ENCODE measurements around the gene MED15. TPM values are rescaled to one million over a fixed set of nuclear protein-coding genes. Genes with fewer than 3 reads are reported as not detected.

MED15 gene
- total RNA-seq, 1 experiment from 2014 or later: 59.3 TPM

GRCh38 chr22:20602609-20603164 lies 95.3 kb downstream of the MED15 start:
- ChIA-PET POLR2A (no interaction called here), CTCF (interaction anchor here (0.5 to 0.7 kb wide), 2 partner anchors 24 to 184 kb away, joined by 4 to 5 read pairs; no protein-coding TSS in a partner anchor)
- no peak for DNase-seq (ENCODE audit: low read depth, low spot score)
- H3K27me3 ChIP-seq (ENCODE audit: control insufficient read depth, insufficient read depth, low read length): no peaks in the 10 kb centered on the region
- in situ Hi-C loops (cut with HindIII; ENCODE audit: low pct_unique_long_range_greater_than_20kb, low sequenced_read_pairs) (no loop called here), intact Hi-C loops (cut with micrococcal nuclease; ENCODE audit: unreplicated experiment) (no loop called here)
- H3K36me3 ChIP-seq (ENCODE audit: control insufficient read depth, insufficient read depth, low read length): no peaks in the 10 kb centered on the region
- TF ChIP-seq CTCF (IDR thresholded peaks at IDR 0.05): no peak
- TF ChIP-seq REST (IDR thresholded peaks at IDR 0.05; ENCODE audit: insufficient read depth in 1 of 2, low read depth in 2 of 2, low read length in 1 of 2): no peak
- TF ChIP-seq POLR2AphosphoS5 (IDR thresholded peaks at IDR 0.05; ENCODE audit: low read depth, low read length): no peak
- TF ChIP-seq TCF7L2 (IDR thresholded peaks at IDR 0.05; ENCODE audit: low read depth, low read length): no peak
- TF ChIP-seq SIN3A (IDR thresholded peaks at IDR 0.05; ENCODE audit: borderline replicate concordance, insufficient read depth, low read depth, low read length): no peak
- no peaks in the 10 kb centered on the region for H3K9me3 ChIP-seq (ENCODE audit: control insufficient read depth, insufficient read depth, low read depth, low read length)
- ATAC-seq: no peak
- no peaks in the 10 kb centered on the region for H3K4me1 ChIP-seq (ENCODE audit: control insufficient read depth, insufficient read depth, low read length)
- no TSS peak for BruUV-seq (replicated peaks)
- H3K27ac ChIP-seq (ENCODE audit: low read length): no peak overlapping the region
- H3K4me3 ChIP-seq (ENCODE audit: low read depth in 2 of 2, low read length in 2 of 2): no peak overlapping the region

DNA sequence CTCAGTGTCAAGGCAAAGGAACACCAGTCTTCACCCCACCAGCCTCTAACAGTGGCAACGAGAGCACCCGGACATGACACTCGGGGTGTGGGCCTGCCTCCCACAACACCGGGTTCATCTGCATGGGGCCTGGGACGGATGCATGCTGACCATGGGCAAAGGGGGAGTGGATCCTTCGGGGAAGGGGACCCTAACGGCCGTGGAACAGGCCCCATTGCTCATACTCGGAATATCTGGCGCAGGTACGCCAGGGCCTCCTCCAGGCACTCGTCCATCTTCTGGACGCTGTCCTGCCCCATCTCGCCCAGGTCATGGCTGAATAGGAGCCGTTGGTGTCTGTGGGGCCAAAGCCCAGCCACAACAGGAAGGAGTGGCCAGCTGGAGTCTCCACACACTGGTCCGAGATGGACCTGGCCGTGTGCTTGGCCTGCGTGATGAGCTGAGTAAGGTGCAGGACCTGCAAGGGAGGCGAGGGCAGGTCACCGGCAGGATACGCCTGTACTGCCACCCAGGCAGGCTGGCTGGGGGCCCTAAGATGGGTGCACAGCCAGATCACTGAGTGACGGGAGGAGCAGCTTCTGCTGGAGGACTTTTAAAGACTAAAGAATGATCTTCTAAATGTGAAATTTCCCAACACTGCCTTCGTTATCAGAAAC lies 96.8 kb downstream of the MED15 start:
- Histone ChIP-seq H3K36me3 (ENCODE audit: control insufficient read depth, insufficient read depth, low read length) (no peaks in the 10 kb centered on the region), H3K9me3 (ENCODE audit: control insufficient read depth, insufficient read depth, low read depth, low read length) (no peaks in the 10 kb centered on the region), H3K27ac (ENCODE audit: low read length) (no peak overlapping the region), H3K4me1 (ENCODE audit: control insufficient read depth, insufficient read depth, low read length) (no peaks in the 10 kb centered on the region), H3K27me3 (ENCODE audit: control insufficient read depth, insufficient read depth, low read length) (no peaks in the 10 kb centered on the region), H3K4me3 (ENCODE audit: low read depth in 2 of 2, low read length in 2 of 2) (no peak overlapping the region)
- in situ Hi-C loops (cut with HindIII; ENCODE audit: low pct_unique_long_range_greater_than_20kb, low sequenced_read_pairs): no loop called here
- ChIA-PET CTCF (interaction anchor here (1.0 kb wide), 1 partner anchor 36 kb away, joined by 3 read pairs; no protein-coding TSS in a partner anchor), POLR2A (no interaction called here)
- DNase-seq (ENCODE audit: low read depth, low spot score) (no peak), ATAC-seq (no peak)
- intact Hi-C loops (cut with micrococcal nuclease; ENCODE audit: unreplicated experiment): no loop called here
- TF ChIP-seq POLR2AphosphoS5 (IDR thresholded peaks at IDR 0.05; ENCODE audit: low read depth, low read length): no peak
- TF ChIP-seq SIN3A (IDR thresholded peaks at IDR 0.05; ENCODE audit: borderline replicate concordance, insufficient read depth, low read depth, low read length): no peak
- no peak for TF ChIP-seq TCF7L2 (IDR thresholded peaks at IDR 0.05; ENCODE audit: low read depth, low read length)
- no peak for TF ChIP-seq CTCF (IDR thresholded peaks at IDR 0.05)
- TF ChIP-seq REST (IDR thresholded peaks at IDR 0.05; ENCODE audit: insufficient read depth in 1 of 2, low read depth in 2 of 2, low read length in 1 of 2): no peak
- BruUV-seq (replicated peaks): no TSS peak
